OCI-LY3 (cell line): Measurements from ENCODE around the gene PTGIS.

ENCODE experiments used
- H2AFZ ChIP-seq: fragments of 200-600, 300-600 bp; shearing (Covaris generic); 2 replicates; pipeline ENCODE4 v1.6.0; 2014; ENCODE audit warnings: antibody characterized with exemption, low read depth, low read length
- H3K27ac ChIP-seq: fragments of 200-600, 300-600 bp; sonication (generic); 2 replicates; pipeline ENCODE4 v1.5.1; 2014; ENCODE audit warnings: mild to moderate bottlenecking, low read length, moderate library complexity, mixed read lengths
- H3K27me3 ChIP-seq: fragments of 200-600, 300-600 bp; sonication (generic); 2 replicates; pipeline ENCODE4 v1.6.1; 2014; ENCODE audit warnings: low read depth, low read length, mixed read lengths
- H3K36me3 ChIP-seq: fragments of 200-600, 300-600 bp; sonication (generic); replicated peaks from 2 replicates; pipeline ENCODE3; 2014; ENCODE audit warnings: low read depth, low read length, mixed read lengths
- H3K4me1 ChIP-seq: fragments of 300-600, 200-600 bp; sonication (generic); 2 replicates; pipeline ENCODE4 v1.6.1; 2014; ENCODE audit warnings: low read length, mixed read lengths
- H3K4me2 ChIP-seq: fragments of 200-600, 300-600 bp; sonication (generic); 2 replicates; pipeline ENCODE4 v1.6.1; 2014; ENCODE audit warnings: low read length, mixed read lengths
- H3K4me3 ChIP-seq: fragments of 300-600, 200-600 bp; sonication (generic); 2 replicates; pipeline ENCODE4 v1.5.1; 2014; ENCODE audit warnings: antibody characterized with exemption, mild to moderate bottlenecking, low read length, moderate library complexity
- H3K79me2 ChIP-seq: fragments of 300-600, 200-600 bp; shearing (Covaris generic); 2 replicates; pipeline ENCODE4 v1.6.1; 2014; ENCODE audit warnings: mild to moderate bottlenecking, low read length, mixed read lengths
- H3K9ac ChIP-seq: fragments of 300-600, 200-600 bp; shearing (Covaris generic); 2 replicates; pipeline ENCODE4 v1.6.0; 2014; ENCODE audit warnings: mild to moderate bottlenecking, low read length, moderate library complexity
- H3K9me3 ChIP-seq: fragments of 200-600, 300-600 bp; shearing (Covaris generic); 2 replicates; pipeline ENCODE4 v1.6.1; 2014; ENCODE audit warnings: low read length, mixed read lengths; ENCODE audit not compliant: insufficient read depth
- H4K20me1 ChIP-seq: fragments of 200-600, 300-600 bp; sonication (generic); 2 replicates; pipeline ENCODE4 v1.6.1; 2016; ENCODE audit warnings: low read length, mixed read lengths; ENCODE audit not compliant: insufficient read depth
- CTCF ChIP-seq: fragments of 200-600, 300-600 bp; sonication (generic); IDR thresholded peaks from 2 replicates; pipeline ENCODE4 v1.5.1; 2014; ENCODE audit warnings: antibody characterized with exemption, low read length, low read depth
- EZH2phosphoT487 ChIP-seq: fragments of 200-600 bp; shearing (Covaris generic); IDR thresholded peaks from 2 replicates; pipeline ENCODE4 v1.6.1; 2018; ENCODE audit warnings: antibody characterized with exemption, mixed run types, low read depth

Gene PTGIS

GRCh38 chr20:49519777-49520359, 48.1 kb downstream of the PTGIS start:
- no peak overlapping the region for H3K4me3 ChIP-seq
- no peaks in the 10 kb centered on the region for H3K79me2 ChIP-seq
- H3K27ac ChIP-seq: no peak overlapping the region
- H3K9ac ChIP-seq: no peak overlapping the region
- TF ChIP-seq CTCF (no peak), EZH2phosphoT487 (no peak)
- no peaks in the 10 kb centered on the region for H4K20me1 ChIP-seq
- no peak overlapping the region for H2AFZ ChIP-seq
- 0 out of 2 replicates have a peak, but pooled peaks cover 3% of the 10 kb centered on the region for H3K9me3 ChIP-seq
- H3K4me1 ChIP-seq: no peaks in the 10 kb centered on the region
- H3K27me3 ChIP-seq: peaks cover 45% of the 10 kb centered on the region
- H3K4me2 ChIP-seq: no peak overlapping the region
- H3K36me3 ChIP-seq: no peaks in the 10 kb centered on the region

DNA sequence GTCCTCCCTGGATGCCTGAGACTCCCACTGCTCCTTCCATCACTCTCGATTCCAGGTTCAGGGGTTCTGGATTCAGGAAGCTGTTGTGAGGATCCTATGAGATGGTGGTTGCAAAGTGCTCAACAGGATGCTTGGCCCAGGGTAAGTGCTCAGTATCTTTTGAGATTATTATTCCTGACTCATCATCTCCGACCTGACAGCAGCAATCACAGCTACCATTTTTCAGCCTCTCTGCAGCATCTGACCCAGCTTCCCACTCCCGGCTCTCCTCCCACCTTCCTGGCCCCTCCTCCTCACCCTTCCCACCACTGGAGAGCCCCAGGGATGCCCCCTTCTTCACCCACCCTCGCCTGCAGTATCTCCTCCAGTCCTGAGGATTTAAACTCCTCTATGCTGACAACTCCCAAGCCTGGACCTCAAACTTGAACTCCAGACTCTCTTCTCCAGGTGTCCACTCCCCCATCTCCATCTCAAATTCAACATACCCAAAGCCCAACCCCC, 48.7 kb downstream of the PTGIS start:
- no peaks in the 10 kb centered on the region for H3K36me3 ChIP-seq
- TF ChIP-seq EZH2phosphoT487: no peak
- no peak for TF ChIP-seq CTCF
- H4K20me1 ChIP-seq: no peaks in the 10 kb centered on the region
- H3K27ac ChIP-seq: no peak overlapping the region
- no peak overlapping the region for H3K9ac ChIP-seq
- no peaks in the 10 kb centered on the region for H3K79me2 ChIP-seq
- H3K27me3 ChIP-seq: peaks cover 51% of the 10 kb centered on the region
- no peaks in the 10 kb centered on the region for H3K9me3 ChIP-seq
- H3K4me2 ChIP-seq: no peak overlapping the region
- H2AFZ ChIP-seq: no peak overlapping the region
- H3K4me3 ChIP-seq: no peak overlapping the region
- no peaks in the 10 kb centered on the region for H3K4me1 ChIP-seq

- Histone ChIP-seq H3K9me3 (no peaks in the 10 kb centered on the region), H3K4me3 (no peak overlapping the region), H4K20me1 (no peaks in the 10 kb centered on the region), H2AFZ (no peak overlapping the region), H3K4me2 (no peak overlapping the region), H3K27ac (no peak overlapping the region), H3K36me3 (no peaks in the 10 kb centered on the region), H3K79me2 (no peaks in the 10 kb centered on the region), H3K27me3 (peaks cover 57% of the 10 kb centered on the region), H3K4me1 (no peaks in the 10 kb centered on the region), H3K9ac (no peak overlapping the region)
- no peak for TF ChIP-seq EZH2phosphoT487
- no peak for TF ChIP-seq CTCF
These were observed 49.4 kb downstream of the PTGIS start for GRCh38 chr20:49518576-49518975.

DNA sequence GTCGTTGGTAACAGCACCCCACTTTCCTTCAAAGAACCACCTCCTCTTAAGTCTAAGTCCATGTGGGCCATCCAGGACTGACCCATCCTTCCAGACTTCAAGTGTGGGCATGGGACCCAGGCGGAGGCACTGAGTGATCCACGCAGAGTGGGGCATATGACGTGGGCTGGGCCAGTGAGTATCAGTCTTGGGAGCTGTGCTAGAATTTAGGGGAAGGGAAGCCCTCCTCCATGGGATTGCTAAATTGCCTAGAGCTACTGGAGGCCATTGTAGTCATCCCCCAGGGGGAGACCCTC, 50.2 kb downstream of the PTGIS start:
- H4K20me1 ChIP-seq: no peaks in the 10 kb centered on the region
- no peaks in the 10 kb centered on the region for H3K36me3 ChIP-seq

More for the DNA sequence above, 50.2 kb downstream of the PTGIS start:
- no peak overlapping the region for H3K4me3 ChIP-seq
- H3K9me3 ChIP-seq: no peaks in the 10 kb centered on the region
- H3K79me2 ChIP-seq: no peaks in the 10 kb centered on the region
- H3K4me1 ChIP-seq: no peaks in the 10 kb centered on the region
- no peak overlapping the region for H3K4me2 ChIP-seq
- TF ChIP-seq CTCF: no peak
- no peak for TF ChIP-seq EZH2phosphoT487
- H2AFZ ChIP-seq: no peak overlapping the region
- H3K9ac ChIP-seq: no peak overlapping the region
- peaks cover 66% of the 10 kb centered on the region for H3K27me3 ChIP-seq
- no peak overlapping the region for H3K27ac ChIP-seq
